Loucy (cell line): ENCODE measurements around the gene FARP1.

Source experiments
- EZH2phosphoT487 ChIP-seq: fragments of 200-600 bp; IDR thresholded peaks from 2 replicates; pipeline ENCODE4 v1.6.1; 2018; ENCODE audit warnings: antibody characterized with exemption, mild to moderate bottlenecking, moderate library complexity, borderline replicate concordance
- TF ChIP-seq, protein P1 (sequence below): fragments of 200-600 bp; sonication (generic); conservative IDR thresholded peaks from 2 replicates; pipeline ENCODE4 v1.5.1; 2014; ENCODE audit warnings: mild to moderate bottlenecking, antibody characterized with exemption, low read length

DNA sequence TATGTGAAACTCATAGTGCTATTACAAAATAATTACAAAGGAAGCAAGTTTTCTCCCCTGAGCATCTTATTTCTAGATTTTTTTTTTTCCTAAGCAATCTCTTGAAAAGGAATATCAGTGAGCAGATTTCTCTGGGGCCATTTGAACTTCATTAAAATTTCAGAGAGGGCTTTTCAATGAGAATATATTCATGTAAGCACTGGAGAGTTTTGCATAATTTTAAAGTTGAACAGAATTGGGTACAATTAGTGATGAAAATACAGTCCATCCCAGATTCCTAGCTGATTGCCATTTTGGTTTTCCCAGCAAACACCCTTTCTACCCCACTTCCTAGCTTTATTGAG lies 101.0 kb downstream of the FARP1 start:
- TF ChIP-seq, protein P1, sequence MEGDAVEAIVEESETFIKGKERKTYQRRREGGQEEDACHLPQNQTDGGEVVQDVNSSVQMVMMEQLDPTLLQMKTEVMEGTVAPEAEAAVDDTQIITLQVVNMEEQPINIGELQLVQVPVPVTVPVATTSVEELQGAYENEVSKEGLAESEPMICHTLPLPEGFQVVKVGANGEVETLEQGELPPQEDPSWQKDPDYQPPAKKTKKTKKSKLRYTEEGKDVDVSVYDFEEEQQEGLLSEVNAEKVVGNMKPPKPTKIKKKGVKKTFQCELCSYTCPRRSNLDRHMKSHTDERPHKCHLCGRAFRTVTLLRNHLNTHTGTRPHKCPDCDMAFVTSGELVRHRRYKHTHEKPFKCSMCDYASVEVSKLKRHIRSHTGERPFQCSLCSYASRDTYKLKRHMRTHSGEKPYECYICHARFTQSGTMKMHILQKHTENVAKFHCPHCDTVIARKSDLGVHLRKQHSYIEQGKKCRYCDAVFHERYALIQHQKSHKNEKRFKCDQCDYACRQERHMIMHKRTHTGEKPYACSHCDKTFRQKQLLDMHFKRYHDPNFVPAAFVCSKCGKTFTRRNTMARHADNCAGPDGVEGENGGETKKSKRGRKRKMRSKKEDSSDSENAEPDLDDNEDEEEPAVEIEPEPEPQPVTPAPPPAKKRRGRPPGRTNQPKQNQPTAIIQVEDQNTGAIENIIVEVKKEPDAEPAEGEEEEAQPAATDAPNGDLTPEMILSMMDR, result no peak
- no peak for TF ChIP-seq EZH2phosphoT487
